Ectodermal cell (in vitro differentiated cells): Measurements from ENCODE around the gene PLIN1.
A peak's percentile ranks its signal among the peaks of the same experiment; 100 is the strongest.
"Not testable (repeated sequence)": the region's sequence is repeated elsewhere in the genome, so short reads cannot be mapped to it uniquely, and the experiment has no call there.

ENCODE experiments used
- H3K27ac ChIP-seq: 2 replicates; pipeline ENCODE4 v1.7.0; 2013; ENCODE audit warnings: mild to moderate bottlenecking, low read depth, low read length; ENCODE audit not compliant: insufficient read depth, poor library complexity, severe bottlenecking
- H3K27me3 ChIP-seq: 2 replicates; pipeline ENCODE4 v1.7.0; 2013; ENCODE audit warnings: mild to moderate bottlenecking, low read length; ENCODE audit not compliant: insufficient read depth, control insufficient read depth, poor library complexity, severe bottlenecking
- H3K36me3 ChIP-seq: one replicate; pipeline ENCODE4 v1.7.0; 2013; ENCODE audit warnings: low read length; ENCODE audit not compliant: control insufficient read depth, insufficient read depth
- H3K4me1 ChIP-seq: one replicate; pipeline ENCODE4 v1.7.0; 2013; ENCODE audit warnings: low read length; ENCODE audit not compliant: control insufficient read depth, insufficient read depth
- H3K4me3 ChIP-seq: 2 replicates; pipeline ENCODE4 v1.7.0; 2013; ENCODE audit warnings: low read depth, low read length, control low read depth; ENCODE audit not compliant: insufficient read depth
- H3K9me3 ChIP-seq: 2 replicates; pipeline ENCODE4 v1.7.0; 2013; ENCODE audit warnings: mild to moderate bottlenecking, low read length, moderate library complexity; ENCODE audit not compliant: control insufficient read depth
- WGBS, 2 experiments: methylation state at CpG; one replicate each; pipeline ENCODE4 v1.1.7; 2013; ENCODE audit warnings: missing lambda C conversion rate in 2 of 2; 5-methylcytosine and 5-hydroxymethylcytosine counted together

Gene PLIN1

DNA sequence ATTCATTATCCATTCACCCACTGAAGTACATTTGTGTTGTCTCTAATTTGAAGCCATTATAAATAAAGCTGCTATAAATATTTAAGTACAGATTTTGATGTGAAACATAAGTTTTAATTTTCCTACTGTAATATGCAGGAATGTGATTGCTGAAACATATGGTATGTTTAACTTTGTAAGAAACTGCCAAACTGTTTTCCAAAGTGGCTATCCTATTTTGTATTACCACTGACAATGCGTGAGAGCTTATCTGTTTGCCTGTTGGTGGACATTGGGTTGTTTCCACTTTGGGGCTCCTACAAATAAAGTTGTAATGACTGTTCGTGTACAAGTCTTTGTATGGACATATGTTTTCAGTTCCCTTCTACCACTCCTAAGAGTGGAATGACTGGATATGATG lies 13.9 kb upstream of the PLIN1 start:
- 36 to 38% methylated on average over 2 of the region's 2 CpGs for WGBS, 2 experiments
- Histone ChIP-seq H3K27ac (no peak overlapping the region), H3K9me3 (no peaks in the 10 kb centered on the region), H3K4me3 (no peak overlapping the region), H3K4me1 (no peaks in the 10 kb centered on the region), H3K36me3 (no peaks in the 10 kb centered on the region), H3K27me3 (peaks cover 61% of the 10 kb centered on the region)

GRCh38 chr15:89690276-89691218 lies 11.4 kb upstream of the PLIN1 start, which contains the start of the genes PEX11A and WDR93:
PEX11A (minus strand) TSS chr15:89690754; CDS start chr15:89690632, 122 bp downstream.
WDR93 (plus strand) TSS chr15:89690811; CDS start chr15:89701747, 10,936 bp downstream.
- Histone ChIP-seq H3K4me3 (peak within 1 kb of the TSS; percentile 68), H3K36me3 (no peaks in the 10 kb centered on the region), H3K4me1 (no peaks in the 10 kb centered on the region), H3K9me3 (no peaks in the 10 kb centered on the region), H3K27ac (no peak within 1 kb of the TSS), H3K27me3 (peaks cover 57% of the 10 kb centered on the region)
- 10 to 11% methylated on average over 60 of the region's 60 CpGs for WGBS, 2 experiments

- 78 to 82% methylated on average over 15 of the region's 15 CpGs for WGBS, 2 experiments
- not testable (repeated sequence) for H3K9me3 ChIP-seq, H3K4me1 ChIP-seq, H3K36me3 ChIP-seq, H3K27ac ChIP-seq
- Histone ChIP-seq H3K4me3 (peak overlapping the region; percentile 68), H3K27me3 (peaks cover 50% of the 10 kb centered on the region)
These were observed 10.7 kb upstream of the PLIN1 start for GRCh38 chr15:89689930-89690275.

GRCh38 chr15:89686522-89686921 lies 7.4 kb upstream of the PLIN1 start:
- H3K4me3 ChIP-seq: no peak overlapping the region

DNA sequence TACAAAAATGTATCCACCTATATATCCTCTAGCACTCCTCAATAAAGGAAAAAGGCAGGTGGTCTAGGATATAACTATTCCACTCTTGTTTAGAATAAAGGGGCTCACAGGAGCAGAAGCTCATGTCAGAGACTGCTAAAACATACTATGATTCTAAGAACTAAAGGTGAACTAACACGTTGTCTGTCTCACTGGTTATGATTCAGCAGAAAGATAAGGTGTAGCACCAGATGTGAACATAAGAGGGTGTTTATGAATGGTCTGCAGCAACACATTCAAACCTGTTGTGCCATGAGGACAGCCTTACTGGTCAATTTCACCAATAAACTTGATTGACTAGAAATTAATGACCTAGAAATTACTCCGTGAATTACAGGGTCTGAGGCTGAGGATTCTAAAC lies 6.8 kb upstream of the PLIN1 start:
- no peaks in the 10 kb centered on the region for H3K36me3 ChIP-seq
- WGBS, 2 experiments: 91 to 95% methylated on average over 2 of the region's 2 CpGs

More at GRCh38 chr15:89686522-89686921, 7.4 kb upstream of the PLIN1 start:
- no peaks in the 10 kb centered on the region for H3K36me3 ChIP-seq
- H3K4me1 ChIP-seq: no peaks in the 10 kb centered on the region
- H3K27me3 ChIP-seq: peaks cover 20% of the 10 kb centered on the region
- no peaks in the 10 kb centered on the region for H3K9me3 ChIP-seq
- no peak overlapping the region for H3K27ac ChIP-seq

GRCh38 chr15:89681146-89681545 lies 2.0 kb upstream of the PLIN1 start:
- no peaks in the 10 kb centered on the region for H3K9me3 ChIP-seq
- H3K36me3 ChIP-seq: no peaks in the 10 kb centered on the region
- H3K27ac ChIP-seq: no peak overlapping the region
- 91 to 92% methylated on average over 1 to 2 of the region's 2 CpGs for WGBS, 2 experiments
- H3K27me3 ChIP-seq: no peaks in the 10 kb centered on the region
- no peak overlapping the region for H3K4me3 ChIP-seq
- peaks cover 4% of the 10 kb centered on the region for H3K4me1 ChIP-seq

More for the DNA sequence above, 6.8 kb upstream of the PLIN1 start:
- no peak overlapping the region for H3K27ac ChIP-seq
- H3K4me3 ChIP-seq: no peak overlapping the region
- no peaks in the 10 kb centered on the region for H3K9me3 ChIP-seq
- peaks cover 16% of the 10 kb centered on the region for H3K27me3 ChIP-seq
- no peaks in the 10 kb centered on the region for H3K4me1 ChIP-seq

DNA sequence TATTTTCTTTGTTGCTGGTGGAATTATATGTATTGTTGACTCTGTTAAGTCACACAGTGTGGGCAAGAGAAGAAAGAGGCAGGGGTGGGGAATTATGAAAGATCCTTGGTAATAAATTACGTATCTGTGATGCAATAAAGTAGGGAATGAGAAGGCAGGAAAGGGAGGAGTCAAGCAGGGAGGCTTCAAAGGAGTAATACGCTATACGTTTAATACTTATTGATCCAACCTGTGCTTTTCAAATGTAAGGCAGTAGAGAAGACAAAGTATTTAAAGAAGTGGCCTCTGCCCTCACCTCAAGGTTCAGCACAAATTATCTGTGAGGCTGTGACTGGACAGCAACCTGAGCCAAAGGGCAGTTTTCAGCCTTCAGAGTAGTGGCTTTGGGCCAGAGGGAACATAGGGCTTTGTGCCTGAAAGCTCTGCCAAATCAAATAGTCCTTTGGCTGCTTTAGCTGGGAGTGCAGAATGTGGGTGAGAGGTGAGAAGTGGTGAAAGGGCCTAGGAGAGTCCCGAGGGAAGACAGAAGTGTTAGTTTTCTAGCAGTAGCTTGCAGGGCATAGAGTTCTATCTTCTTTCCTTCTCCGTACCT lies 1.2 kb upstream of the PLIN1 start:
- no peaks in the 10 kb centered on the region for H3K9me3 ChIP-seq
- no peak overlapping the region for H3K27ac ChIP-seq
- WGBS, 2 experiments: 86 to 92% methylated on average over 5 of the region's 5 CpGs
- peaks cover 4% of the 10 kb centered on the region for H3K4me1 ChIP-seq
- H3K36me3 ChIP-seq: no peaks in the 10 kb centered on the region
- no peak overlapping the region for H3K4me3 ChIP-seq
- no peaks in the 10 kb centered on the region for H3K27me3 ChIP-seq

DNA sequence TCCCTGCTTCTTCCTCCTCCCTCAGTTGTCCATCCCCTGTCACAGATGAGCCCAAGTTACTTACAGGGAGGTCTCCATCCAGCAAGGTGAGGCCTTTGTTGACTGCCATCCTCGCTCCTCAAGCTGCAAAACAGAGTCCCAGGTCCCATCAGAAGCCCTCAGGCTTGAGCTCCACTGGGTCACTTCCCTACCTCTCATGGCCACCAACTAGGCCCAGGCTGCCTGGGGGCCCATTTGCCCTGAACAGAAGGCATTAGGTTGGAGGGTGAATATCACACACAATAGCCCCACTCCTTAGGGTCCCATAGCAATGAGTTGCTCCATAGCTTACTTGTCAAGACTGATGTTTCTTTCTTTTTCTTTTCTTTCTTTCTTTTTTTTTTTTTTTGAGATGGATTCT lies 1.8 kb downstream of the PLIN1 start:
- H3K4me1 ChIP-seq: peaks cover 4% of the 10 kb centered on the region
- no peaks in the 10 kb centered on the region for H3K36me3 ChIP-seq
- no peaks in the 10 kb centered on the region for H3K9me3 ChIP-seq
- H3K27ac ChIP-seq: no peak overlapping the region
- whole genome bisulfite sequencing, 2 experiments: 81 to 93% methylated on average over 1 of the region's 1 CpG
- H3K27me3 ChIP-seq: no peaks in the 10 kb centered on the region
- H3K4me3 ChIP-seq: no peak overlapping the region

DNA sequence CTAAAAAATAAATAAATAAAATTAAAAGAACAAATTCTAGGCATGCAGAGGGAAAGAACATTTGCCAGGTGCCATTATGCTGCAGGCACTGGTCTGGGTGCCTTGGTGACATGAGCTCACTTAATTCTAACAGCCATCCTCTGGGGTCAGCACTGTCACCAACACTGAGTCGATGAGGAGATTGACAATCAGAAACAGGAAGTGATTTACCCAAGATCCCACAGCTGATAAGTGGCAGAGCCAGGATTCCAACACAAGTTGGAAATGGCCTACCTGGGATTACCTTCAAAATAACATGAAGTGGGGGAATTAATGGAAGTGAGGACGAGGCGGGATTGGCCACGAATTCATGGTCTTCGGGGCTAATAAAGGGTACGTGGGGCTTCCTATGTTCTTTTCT lies 3.6 kb downstream of the PLIN1 start:
- WGBS, 2 experiments: 69 to 89% methylated on average over 2 to 6 of the region's 6 CpGs
- Histone ChIP-seq H3K4me1 (peaks cover 4% of the 10 kb centered on the region), H3K4me3 (no peak overlapping the region), H3K27ac (no peak overlapping the region), H3K36me3 (no peaks in the 10 kb centered on the region), H3K9me3 (no peaks in the 10 kb centered on the region), H3K27me3 (no peaks in the 10 kb centered on the region)

DNA sequence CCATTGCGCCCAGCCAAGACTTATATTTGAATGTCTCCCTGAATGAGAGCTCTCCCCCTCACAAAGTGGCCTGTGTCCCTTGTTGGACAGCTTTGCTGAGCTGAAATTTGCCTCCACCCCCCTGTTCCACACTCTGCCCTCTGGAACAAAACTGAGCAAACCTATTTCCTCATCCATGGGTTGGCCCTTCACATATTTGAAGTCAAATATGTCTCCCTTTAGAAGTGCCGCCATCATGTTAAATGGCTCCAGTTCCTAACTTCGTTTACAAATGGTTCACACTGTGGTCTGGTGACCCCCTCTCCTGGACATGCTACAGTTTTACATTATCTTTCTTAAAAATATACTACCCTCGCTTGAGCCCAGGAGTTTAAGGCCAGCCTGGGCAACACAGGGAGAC lies 4.6 kb downstream of the PLIN1 start:
- peaks cover 4% of the 10 kb centered on the region for H3K4me1 ChIP-seq
- H3K27me3 ChIP-seq: no peaks in the 10 kb centered on the region
- H3K36me3 ChIP-seq: no peaks in the 10 kb centered on the region

More for the DNA sequence above, 4.6 kb downstream of the PLIN1 start:
- Histone ChIP-seq H3K4me3 (no peak overlapping the region), H3K27ac (no peak overlapping the region), H3K9me3 (no peaks in the 10 kb centered on the region)
- WGBS, 2 experiments: 88 to 94% methylated on average over 3 to 4 of the region's 4 CpGs
